HCEC 1CT (cell line): ENCODE measurements around the gene DRC1.
A peak's percentile ranks its signal among the peaks of the same experiment; 100 is the strongest.
"Not testable (repeated sequence)": the region's sequence is repeated elsewhere in the genome, so short reads cannot be mapped to it uniquely, and the experiment has no call there.

Experiments used
- DNase-seq: peaks from one replicate; pipeline ENCODE4 v3.0.0-alpha.2; 2017

DRC1 gene

DNA sequence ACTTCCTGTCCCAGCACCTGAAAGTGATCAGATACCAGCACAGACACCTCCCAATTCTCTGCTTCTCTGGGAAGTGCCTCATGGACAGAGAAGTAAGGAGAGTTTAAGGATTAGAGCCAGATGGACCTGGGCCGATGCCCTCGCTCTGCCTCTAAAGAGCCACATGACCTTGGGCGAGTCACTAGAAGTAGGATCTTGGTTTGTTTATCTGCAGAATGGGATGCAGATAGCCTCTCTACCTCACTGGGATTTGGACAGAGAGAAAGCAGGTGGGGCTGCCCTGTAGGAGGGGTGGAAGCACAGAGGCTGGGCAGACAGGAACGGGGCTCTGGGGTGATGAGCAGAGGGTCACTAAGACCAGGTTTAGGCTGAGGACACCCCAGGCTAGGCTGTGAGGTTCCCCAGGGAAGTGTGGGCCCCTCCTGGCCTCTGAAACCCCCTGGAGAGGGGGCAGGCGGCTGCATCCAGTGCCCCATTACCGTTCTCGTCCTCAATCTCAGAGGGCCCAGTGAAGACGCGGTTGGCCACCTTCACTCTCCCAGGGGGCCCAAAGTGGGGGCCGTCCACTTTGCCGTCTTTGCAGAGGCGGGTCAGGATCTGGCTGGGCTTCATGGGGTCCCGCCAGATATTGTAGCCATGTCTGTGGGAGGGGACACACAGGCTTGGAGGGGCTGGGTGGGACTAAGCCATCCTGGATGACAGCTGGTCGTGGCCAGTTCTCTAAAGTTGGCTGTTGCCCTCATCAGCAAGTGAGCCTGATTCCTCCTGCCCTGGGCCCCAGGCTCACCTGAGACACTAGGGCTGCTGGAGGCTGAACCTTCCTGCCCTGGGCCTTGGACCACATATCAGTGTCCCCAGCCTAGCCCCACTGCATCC is 62.9 kb downstream of the DRC1 start:
- no peak for DNase-seq

DNA sequence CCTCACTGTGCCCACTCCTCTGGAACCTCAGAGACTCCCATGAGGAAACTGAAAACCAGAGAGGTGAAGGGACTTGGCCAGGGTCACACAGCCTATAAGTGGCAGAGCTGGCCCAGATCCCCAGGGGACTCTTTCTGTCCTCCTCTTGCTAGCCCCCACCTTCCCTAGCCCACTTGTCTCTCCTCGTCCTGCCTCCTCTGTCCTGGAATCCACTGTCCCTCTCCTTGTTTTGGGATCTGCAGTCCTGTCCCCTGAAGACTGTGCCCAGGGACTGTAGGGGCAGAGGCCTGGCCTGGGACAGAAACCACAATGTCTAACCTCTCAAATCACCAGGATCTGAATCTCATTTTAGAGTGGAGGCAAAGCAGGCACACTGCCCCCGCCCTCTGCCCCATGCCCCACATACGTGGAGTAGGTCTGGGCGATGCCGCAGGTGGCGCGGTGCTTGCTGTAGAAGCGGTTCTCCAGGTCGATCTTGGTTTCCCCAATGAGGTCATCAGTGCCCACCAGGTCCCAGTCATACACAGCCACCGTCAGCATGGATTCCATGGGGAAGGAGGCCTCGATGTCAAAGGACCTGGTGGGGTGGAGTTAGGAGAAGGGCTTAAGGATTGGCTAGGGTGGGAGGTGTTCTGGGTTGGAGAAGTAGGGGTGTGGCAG is 63.7 kb downstream of the DRC1 start:
- no peak for DNase-seq

DNA sequence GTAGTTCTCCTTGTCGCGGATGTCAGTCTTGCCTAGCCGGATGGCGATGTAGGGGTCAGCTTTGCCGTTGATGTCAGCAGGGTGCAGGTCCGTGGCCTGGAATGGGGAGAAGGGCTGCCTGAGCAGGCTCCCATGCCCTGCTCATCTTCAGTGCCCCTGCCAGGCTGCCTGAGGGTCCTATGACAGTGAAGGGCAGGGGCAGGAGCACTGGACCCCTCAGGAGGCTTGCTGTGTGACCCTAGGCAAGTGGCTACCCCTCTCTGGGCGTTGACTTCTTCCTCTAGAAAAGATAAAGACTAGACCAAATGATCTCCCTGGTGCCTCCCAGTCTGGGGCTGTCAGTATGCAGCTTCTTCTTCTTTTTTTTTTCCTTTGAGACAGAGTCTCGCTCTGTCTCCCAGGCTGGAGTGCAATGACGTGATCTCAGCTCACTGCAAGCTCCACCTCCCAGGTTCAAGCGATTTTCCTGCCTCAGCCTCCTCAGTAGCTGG is 64.3 kb downstream of the DRC1 start:
- DNase-seq = no peak

DNA sequence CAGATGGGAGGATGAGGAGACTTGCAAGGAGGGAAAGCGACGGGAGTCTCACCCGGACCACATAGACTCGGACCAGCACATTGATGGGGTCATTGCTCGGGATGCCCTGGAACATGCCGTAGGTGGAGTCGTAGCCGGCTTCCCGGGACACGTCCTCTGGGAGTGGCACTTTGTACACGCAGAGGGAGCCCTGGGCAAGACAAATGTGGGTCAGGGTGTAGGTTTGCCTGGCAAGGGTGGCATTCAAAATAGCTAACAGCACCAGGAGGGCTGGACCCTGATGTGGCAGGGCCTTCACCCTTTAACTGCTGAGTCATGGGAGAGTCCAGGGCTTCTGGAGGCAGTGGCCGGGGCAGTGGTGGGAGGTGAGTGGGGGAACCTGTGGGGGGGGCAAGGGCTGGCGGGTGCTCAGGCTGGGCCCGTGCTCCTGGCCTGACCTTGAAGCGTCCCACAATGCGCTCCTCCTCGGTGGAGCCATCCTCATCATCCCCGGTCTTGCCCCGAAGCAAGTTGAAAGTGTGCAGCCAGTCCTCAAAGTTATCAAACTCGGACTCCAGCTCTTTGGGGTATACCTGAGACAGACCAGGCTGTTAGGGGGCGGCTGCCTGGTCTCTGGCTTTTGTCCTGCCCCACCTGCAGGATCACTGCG is 65.1 kb downstream of the DRC1 start:
- no peak for DNase-seq

DNA sequence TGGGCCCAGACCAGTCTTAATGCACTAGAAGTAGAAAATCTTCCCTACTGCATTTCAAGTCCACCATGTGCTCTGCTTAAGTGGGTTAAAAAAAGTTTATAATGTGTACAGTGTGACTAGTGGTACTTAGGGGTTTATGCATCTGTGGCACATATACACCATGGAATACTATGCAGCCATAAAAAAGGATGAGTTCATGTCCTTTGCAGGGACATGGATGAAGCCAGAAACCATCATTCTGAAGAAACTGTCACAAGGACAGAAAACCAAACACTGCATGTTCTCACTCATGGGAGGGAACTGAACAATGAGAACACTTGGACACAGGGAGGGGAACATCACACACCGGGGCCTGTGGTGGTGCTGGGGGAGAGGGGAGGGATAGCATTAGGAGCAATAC is 66.8 kb downstream of the DRC1 start:
- DNase-seq = not testable (repeated sequence)

DNA sequence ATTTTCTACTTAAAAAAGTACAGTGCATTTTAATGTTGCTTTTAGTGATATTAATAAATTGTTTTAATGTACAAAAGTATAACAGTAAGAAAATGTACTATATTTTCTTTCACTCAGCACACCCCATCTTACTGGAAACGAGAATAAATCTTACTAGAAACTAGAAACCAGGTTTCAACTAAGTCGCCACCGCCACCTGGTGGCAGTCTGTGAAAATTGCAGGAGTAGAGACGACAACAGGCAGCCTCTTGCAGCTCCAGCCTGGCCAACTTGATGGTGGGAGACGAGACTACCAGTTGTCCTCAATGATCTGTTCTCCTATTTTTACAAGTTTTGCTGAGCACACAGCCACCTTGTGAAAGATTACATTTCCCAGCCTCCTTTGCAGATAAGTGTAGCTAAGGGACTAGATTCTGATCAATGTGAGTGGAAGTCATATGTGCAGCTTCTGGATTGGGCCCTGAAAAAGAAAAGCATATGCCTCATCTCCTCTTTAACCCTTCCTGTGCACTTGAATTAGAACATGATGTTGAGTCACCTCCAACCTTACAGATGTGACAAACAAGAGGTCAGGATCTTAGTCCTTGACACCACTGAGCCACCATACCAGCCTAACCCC is 67.5 kb downstream of the DRC1 start:
- DNase-seq = peak; percentile 24

DNA sequence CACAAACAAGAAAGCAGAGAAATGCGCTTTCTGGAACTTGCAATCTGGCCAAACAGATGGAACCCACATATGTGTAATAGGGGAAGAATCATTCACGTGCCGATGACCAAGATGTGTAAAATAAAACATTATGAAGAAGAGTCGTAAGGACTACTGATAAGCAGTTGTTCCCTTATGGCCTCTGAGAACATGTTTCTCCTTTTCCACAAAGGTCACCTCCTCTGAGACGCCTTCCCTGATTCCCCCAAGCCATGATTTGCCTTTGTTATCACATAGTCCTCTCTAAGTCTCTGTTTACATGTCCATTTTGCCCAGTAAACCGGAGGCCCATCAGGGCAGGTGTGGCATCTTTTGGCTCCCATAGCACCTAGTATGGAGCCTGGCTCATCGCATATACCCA is 68.2 kb downstream of the DRC1 start:
- no peak for DNase-seq

DNA sequence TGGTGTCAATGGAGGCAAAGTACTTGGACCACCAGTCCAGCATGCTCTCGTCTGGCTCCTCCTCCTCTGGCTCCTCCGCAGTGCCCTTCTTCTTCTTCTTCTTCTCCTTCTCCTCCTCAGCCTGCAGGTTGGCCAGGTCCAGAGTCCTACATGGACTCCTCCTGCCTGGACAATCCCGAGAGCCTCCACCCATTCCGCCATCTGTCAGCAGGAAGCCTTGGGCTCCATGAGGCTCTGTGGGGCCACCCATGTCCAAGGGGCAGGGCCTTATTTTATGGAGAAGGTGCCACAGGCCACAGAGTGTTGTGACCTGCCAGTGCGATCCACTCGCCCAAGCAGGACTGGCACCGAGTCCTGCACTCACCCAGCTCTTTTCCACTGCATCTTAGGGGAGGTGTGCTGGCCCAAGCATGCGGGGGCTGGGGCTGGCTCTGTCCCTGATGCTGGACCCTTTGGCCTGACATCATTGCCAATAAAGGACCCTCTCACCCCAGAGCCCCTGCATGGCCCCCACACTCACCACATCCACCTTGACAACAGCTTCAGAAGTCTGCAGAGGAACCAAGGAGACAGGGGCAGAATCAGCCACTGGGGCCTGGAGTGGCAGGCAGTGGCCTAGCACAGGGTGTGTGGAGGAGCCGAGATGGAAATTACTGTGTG is 69.0 kb downstream of the DRC1 start:
- no peak for DNase-seq

DNA sequence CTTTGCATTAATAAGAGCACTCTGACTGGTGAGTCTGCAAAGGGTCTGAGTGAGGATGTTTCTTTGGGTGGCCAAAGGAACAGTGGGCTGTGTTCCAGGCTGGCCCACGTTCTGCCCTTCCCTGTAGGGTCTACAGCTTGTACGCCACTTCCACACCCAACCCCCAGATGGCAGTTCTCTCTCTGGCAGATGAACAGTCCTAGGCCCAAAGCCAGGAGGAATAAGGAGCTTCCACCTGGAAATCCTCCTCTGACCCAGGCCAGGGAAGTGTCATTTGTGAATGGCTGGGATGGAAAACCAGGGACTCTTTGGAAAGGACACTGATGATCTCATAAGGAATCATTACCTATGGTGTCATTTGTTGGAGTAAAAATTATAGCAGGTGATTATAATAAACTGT is 69.6 kb downstream of the DRC1 start:
- DNase-seq = no peak

DNA sequence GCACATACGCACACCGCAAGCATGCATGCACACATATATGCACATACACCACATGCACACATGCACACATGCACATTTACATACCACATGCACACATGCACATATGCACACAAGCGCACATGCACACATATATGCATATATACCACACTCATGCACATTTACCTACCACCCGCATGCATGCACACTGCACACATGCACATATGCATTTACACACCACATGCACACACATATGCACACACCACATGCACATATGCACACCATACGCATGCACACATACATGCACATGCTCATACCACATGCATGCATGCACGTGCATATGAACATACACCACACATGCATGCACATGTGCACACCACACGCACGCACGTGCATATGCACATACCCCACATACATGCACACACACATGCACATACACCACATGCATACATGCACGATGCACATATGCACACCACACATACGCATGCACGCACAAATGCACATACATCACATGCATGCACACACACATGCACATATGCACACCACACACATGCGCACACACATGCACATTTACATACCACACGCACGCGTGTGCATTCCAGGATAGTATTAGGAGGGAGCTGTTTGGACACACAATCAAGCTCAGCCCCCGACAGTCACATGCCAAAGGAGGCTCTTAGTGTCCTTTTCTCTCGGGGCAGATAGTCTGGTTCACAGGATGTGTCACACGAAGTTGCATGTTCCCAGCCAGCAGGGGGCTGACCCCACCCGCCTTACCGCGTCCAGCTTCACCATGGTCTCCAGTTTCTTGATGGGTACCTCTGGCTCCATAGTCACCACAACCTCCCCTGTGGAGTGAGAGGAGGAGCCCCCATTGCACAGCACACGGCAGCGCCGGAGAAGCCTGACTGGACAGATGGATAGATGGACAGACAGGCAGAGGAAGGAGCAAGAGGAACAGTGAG is 70.3 kb downstream of the DRC1 start:
- no peak for DNase-seq

DNA sequence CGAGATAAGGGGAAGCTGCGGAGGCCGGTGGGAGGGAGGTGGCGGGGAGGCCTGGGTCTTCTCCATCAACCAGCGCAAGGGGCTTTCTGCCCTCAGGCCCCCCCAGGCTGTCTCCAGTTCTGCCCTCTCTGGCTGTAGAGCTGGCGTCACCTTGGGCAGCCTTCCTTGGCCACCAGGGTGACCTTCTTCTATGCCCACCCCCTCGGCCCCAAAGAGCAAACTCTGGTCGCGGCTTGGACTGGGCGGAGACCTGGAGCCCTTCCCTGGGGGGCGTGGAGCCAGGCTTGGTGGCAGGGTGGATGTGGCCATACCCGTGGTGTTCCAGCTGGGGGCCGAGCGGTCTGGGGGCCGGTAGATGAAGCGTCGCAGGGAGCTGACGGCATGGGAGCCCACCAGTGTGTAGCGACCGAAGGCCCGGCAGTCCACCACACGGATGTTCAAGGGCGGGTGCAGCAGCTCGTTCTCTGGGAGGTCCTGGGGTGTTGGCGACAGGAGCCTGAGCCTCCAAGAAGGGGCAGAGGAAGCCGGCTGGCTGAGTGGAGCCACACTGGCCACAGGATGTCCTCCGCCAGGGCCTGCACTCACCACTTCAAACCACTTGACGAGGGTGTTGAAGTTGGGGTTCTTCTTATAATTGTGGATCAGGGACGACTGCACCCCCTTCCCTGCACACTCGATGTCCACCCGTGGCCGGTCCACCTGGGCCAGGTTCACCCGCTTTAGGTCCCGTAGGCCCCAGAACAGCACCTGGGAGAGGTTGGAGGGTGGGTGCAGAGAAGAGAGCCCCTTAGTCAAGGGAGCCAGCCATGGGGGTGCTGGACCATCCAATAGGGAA is 71.3 kb downstream of the DRC1 start:
- no peak for DNase-seq

DNA sequence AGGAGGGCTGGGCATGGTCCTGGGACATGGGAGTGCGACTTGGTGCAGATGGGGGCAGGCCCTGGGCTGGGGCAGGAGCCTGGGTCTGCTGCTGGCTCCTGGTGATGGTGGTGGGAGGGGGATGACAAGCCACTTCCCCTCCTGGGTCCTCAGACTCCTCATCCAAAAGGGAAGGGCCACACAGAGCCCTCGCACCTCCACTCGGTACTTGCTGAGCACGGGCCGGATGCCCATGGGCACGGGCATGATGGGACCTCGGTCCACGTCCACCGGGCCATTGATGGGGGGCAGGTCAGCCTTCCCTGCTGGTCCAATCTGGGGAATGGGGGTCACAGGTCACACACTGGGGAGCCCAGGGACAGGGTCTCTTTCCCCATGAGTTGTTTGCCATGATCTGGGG is 72.1 kb downstream of the DRC1 start:
- DNase-seq = no peak

DNA sequence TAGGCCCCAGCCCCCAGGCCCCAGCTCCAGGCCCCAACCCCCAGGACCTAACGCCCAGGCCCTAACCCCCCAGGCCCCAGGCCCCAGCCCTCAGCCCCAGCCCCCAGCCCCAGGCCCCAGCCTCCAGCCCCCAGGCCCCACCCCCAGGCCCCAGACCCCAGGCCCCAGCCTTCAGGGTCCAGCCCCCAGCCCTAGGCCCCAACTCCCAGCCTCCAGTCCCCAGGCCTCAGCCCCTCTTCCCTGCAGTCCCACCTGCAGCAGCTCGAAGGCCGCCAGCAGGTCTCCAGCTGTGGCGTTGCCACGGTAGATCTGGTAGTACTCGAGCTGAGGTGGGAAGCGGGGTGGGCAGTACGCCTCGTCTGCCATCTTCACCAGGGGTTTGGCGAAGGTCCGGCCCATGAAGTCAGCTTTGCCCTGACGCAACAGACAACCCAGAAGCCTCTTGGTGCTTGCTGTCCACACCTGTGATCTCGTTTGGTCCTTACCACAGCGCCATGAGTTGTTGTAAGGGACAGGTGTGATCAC is 72.6 kb downstream of the DRC1 start:
- DNase-seq = no peak

DNA sequence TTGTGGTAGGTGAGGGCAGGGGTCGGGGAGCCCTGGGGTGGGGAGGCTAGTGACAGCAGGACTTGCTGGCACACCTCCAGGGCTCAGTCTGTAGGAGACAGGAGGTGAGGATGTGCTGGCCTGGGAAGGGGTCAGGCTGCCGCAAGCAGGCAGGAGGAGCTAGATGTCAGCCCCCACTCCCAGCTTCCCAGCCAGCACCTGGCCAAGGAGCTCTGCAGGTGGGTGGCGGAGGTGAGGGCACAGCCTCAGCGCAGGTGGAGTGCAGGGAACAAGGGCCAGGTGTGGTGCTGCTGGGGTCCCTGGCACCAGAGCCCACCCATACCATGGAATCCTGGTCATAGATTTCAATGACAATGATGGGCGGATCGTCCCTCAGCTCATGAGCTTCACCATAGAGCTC is 73.3 kb downstream of the DRC1 start:
- DNase-seq = no peak

DNA sequence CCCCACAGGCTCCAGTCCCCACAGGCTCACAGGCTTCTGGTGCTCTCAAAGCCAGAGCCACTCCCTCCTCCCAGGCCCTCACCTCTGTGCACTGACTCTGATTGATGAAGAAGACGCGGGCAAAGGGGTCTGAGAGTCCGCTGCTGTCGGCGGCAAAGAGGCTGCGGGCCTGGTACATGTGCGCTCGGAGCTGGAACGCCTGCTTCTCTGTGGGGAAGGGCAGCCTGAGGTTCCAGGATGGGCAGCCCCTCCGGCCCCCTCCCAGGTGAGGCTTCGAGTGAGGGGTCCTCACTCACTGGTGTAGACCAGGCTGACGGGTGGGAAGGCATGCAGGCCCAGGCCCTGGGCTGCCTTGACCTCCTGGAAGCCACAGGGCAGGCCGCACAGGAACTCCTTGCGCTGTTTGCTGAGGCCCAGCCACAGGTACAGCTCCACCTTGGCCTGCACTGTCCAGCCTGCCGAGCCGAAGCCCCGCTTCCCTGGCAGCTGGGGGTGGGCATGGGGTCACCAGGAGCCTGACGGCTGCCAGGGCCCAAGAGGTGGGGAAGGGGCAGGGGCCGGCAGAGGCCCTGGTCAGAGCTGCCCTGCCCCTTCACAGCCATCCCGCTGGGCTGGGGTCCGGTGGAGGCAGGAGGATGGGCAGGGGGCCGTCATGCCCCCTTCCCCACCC is 74.2 kb downstream of the DRC1 start:
- no peak for DNase-seq

DNA sequence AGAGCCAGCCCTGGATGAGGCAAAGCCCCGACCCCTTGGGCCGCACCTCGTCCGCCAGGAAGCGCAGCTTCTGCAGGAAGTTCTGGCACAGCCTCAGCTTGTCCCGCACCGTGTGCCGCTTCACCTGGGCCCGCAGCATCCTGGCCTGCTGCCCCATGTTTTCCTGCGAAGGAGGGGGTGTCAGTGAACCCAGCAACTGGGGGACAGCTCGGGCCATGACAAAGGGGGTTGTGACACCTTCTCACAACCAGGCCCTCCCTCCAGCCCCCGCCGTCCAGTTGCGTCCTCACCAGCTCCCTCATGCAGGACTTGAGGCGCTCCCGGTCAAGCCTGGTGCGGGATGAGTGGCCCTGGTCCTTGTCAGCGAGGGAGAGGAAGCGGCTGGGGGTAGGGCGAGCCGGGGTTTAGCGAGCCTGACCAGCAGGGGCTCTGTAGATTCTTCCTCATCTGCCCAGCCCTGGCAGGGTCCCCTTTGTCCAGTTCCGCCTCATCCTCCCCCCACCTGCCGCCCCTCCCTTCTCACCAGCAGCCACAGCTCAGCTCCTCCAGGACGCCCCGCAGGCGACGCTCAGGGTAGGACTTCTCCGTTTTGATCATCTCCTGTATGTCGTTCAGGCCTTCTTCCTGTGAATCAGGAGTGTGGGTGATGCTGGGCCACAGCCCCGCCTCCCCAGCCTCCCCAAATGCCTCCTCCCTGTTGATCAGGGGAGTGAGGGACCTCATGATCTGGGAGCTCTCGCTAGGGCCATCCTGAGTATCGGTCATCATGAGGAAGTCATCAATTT is 75.6 kb downstream of the DRC1 start:
- no peak for DNase-seq

DNA sequence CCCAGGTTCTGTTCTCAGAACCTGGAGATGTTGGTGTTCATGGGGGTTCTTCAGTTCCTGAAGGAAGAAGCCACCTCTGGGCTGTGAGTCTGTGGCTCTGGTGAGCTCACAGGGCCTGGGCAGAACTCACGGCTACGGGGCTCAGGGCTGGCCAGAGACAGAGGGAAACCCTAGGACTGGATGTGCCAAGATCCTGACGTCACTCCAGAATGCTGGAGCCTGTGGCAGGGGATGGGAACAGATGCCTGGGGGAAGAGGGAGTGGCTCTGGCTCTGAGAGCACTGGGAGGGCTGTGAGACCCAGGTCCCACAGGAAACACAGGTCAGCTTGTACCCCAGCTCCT is 76.2 kb downstream of the DRC1 start, which contains the start of gene OTOF:
Gene OTOF, minus strand, starts transcription at position 214 of the 343 bp plus-strand sequence.
- peak; percentile 12 for DNase-seq

DNA sequence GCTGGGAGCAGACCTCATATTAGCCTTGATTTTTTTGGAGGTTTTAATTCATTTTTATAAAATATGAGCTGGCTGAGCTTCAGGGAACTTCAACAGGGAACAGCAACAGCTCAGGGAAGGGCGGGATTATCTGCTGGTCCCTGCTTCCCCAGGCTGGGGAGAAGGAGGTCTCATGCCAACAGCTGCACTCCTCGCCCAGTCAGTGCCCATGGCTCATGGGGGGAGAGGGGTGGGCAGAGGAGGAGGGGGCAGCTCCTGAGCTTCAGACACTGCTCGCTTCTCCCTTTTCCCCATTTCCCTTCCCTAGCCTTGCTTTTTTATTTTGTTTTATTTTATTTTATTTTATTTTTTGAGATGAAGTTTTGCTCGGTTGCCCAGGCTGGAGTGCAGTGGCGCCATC is 76.6 kb downstream of the DRC1 start:
- DNase-seq = no peak
